SU-DHL-6 (cell line): Measurements from ENCODE around the gene RAD51B.

Experiments used
- H2AFZ ChIP-seq: fragments of 200-600 bp; sonication (generic); 2 replicates; pipeline ENCODE4 v1.6.1; 2014; ENCODE audit warnings: low read depth, mild to moderate bottlenecking, moderate library complexity, mixed read lengths, antibody characterized with exemption, low read length; ENCODE audit not compliant: severe bottlenecking
- H3F3A ChIP-seq: fragments of 200-600 bp; shearing (Covaris generic); 2 replicates; pipeline ENCODE4 v1.6.0; 2016; ENCODE audit warnings: antibody characterized with exemption, mild to moderate bottlenecking; ENCODE audit not compliant: insufficient read depth
- H3K27ac ChIP-seq: fragments of 200-600 bp; sonication (generic); 2 replicates; pipeline ENCODE4 v1.5.1; 2016; ENCODE audit warnings: low read depth, mild to moderate bottlenecking, low read length, moderate library complexity, mixed read lengths
- H3K27me3 ChIP-seq: fragments of 200-600 bp; sonication (generic), shearing (Covaris generic); 2 replicates; pipeline ENCODE4 v1.6.0; 2014; ENCODE audit warnings: mild to moderate bottlenecking, low read length
- H3K36me3 ChIP-seq: fragments of 200-600 bp; sonication (generic); 2 replicates; pipeline ENCODE4 v1.6.1; 2014; ENCODE audit warnings: mild to moderate bottlenecking, low read length, mixed read lengths
- H3K4me2 ChIP-seq: fragments of 300-600, 200-600 bp; shearing (Covaris generic), sonication (generic); 2 replicates; pipeline ENCODE4 v1.6.0; 2014; ENCODE audit warnings: low read length, low read depth, mild to moderate bottlenecking; ENCODE audit not compliant: poor library complexity, severe bottlenecking
- H3K4me3 ChIP-seq: fragments of 200-600 bp; sonication (generic); 2 replicates; pipeline ENCODE4 v1.5.1; 2014; ENCODE audit warnings: antibody characterized with exemption, low read length, mild to moderate bottlenecking, mixed read lengths; ENCODE audit not compliant: insufficient read depth, poor library complexity, severe bottlenecking
- H3K79me2 ChIP-seq: fragments of 200-600 bp; sonication (generic); 2 replicates; pipeline ENCODE4 v1.6.1; 2014; ENCODE audit warnings: mild to moderate bottlenecking, low read length, moderate library complexity; ENCODE audit not compliant: insufficient read depth
- H3K9ac ChIP-seq: fragments of 200-600 bp; sonication (generic); 2 replicates; pipeline ENCODE4 v1.7.0; 2014; ENCODE audit warnings: mild to moderate bottlenecking, low read length
- H3K9me2 ChIP-seq: fragments of 200-600 bp; sonication (generic); replicated peaks from 2 replicates; pipeline ENCODE4 v1.6.1; 2014; ENCODE audit warnings: low read length; ENCODE audit not compliant: insufficient read depth
- H3K9me3 ChIP-seq: fragments of 200-600 bp; sonication (generic); 2 replicates; pipeline ENCODE4 v1.6.1; 2014; ENCODE audit warnings: low read length, mixed read lengths; ENCODE audit not compliant: insufficient read depth
- H4K20me1 ChIP-seq: fragments of 200-600 bp; sonication (generic); 2 replicates; pipeline ENCODE4 v1.6.1; 2014; ENCODE audit warnings: low read depth, mild to moderate bottlenecking, antibody characterized with exemption, low read length, moderate library complexity, mixed read lengths
- EZH2phosphoT487 ChIP-seq: fragments of 200-600 bp; sonication (generic), shearing (Covaris generic); conservative IDR thresholded peaks from 2 replicates; pipeline ENCODE4 v1.6.1; 2018; ENCODE audit warnings: mild to moderate bottlenecking, antibody characterized with exemption, low read length, moderate library complexity, mixed read lengths
- TF ChIP-seq, protein P1 (sequence below): fragments of 200-600 bp; sonication (generic); IDR thresholded peaks from one replicate; pipeline ENCODE4 v1.5.1; 2017; ENCODE audit warnings: antibody characterized with exemption, mild to moderate bottlenecking, low read length, moderate library complexity; ENCODE audit not compliant: insufficient read depth, poor library complexity, severe bottlenecking

Gene RAD51B

GRCh38 chr14:68473794-68474193 is 654.2 kb downstream of the RAD51B start:
- Histone ChIP-seq H3K79me2 (no peaks in the 10 kb centered on the region), H3F3A (peaks cover 5% of the 10 kb centered on the region; the same call in 1 of the 2 replicates), H3K27me3 (no peaks in the 10 kb centered on the region), H3K27ac (no peak overlapping the region), H2AFZ (no peak overlapping the region), H3K4me3 (no peak overlapping the region), H3K9ac (no peak overlapping the region), H4K20me1 (no peaks in the 10 kb centered on the region), H3K4me2 (no peak overlapping the region), H3K36me3 (no peaks in the 10 kb centered on the region), H3K9me2 (no peaks in the 10 kb centered on the region), H3K9me3 (no peaks in the 10 kb centered on the region)
- no peak for TF ChIP-seq EZH2phosphoT487
- TF ChIP-seq, protein P1, sequence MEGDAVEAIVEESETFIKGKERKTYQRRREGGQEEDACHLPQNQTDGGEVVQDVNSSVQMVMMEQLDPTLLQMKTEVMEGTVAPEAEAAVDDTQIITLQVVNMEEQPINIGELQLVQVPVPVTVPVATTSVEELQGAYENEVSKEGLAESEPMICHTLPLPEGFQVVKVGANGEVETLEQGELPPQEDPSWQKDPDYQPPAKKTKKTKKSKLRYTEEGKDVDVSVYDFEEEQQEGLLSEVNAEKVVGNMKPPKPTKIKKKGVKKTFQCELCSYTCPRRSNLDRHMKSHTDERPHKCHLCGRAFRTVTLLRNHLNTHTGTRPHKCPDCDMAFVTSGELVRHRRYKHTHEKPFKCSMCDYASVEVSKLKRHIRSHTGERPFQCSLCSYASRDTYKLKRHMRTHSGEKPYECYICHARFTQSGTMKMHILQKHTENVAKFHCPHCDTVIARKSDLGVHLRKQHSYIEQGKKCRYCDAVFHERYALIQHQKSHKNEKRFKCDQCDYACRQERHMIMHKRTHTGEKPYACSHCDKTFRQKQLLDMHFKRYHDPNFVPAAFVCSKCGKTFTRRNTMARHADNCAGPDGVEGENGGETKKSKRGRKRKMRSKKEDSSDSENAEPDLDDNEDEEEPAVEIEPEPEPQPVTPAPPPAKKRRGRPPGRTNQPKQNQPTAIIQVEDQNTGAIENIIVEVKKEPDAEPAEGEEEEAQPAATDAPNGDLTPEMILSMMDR = no peak

- Histone ChIP-seq H3K9me3 (no peaks in the 10 kb centered on the region), H3K9me2 (no peaks in the 10 kb centered on the region), H3K36me3 (no peaks in the 10 kb centered on the region), H3F3A (peaks cover 3% of the 10 kb centered on the region; the same call in 1 of the 2 replicates), H2AFZ (no peak overlapping the region), H3K9ac (no peak overlapping the region), H3K4me3 (no peak overlapping the region), H4K20me1 (no peaks in the 10 kb centered on the region), H3K79me2 (no peaks in the 10 kb centered on the region), H3K27me3 (no peaks in the 10 kb centered on the region), H3K4me2 (no peak overlapping the region), H3K27ac (no peak overlapping the region)
- TF ChIP-seq, protein P1 = no peak
- TF ChIP-seq EZH2phosphoT487 = no peak
Measured at GRCh38 chr14:68474741-68475140, 655.2 kb downstream of the RAD51B start.

DNA sequence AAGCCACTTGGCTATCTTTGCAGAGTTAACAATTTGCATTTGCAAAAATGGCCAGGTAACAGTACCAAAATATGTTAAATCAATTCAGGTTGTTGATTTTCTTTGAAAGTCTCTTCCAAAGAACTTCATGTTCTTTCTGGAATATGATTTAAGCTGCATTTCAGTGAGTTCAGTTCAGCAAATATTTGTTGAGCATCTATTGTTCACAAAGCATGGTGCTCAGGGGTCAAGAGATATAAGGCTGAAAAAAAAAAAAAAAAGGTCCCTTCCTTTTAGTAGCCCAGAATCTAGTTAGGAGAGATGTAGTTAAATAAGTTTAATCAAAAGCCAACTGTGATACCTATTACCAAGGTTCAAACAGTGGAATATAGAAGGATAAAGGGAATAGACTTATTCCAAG is 656.2 kb downstream of the RAD51B start:
- no peaks in the 10 kb centered on the region for H3F3A ChIP-seq
- no peak overlapping the region for H3K4me3 ChIP-seq

More for the DNA sequence above, 656.2 kb downstream of the RAD51B start:
- no peaks in the 10 kb centered on the region for H3K79me2 ChIP-seq
- no peaks in the 10 kb centered on the region for H3K27me3 ChIP-seq
- H4K20me1 ChIP-seq = no peaks in the 10 kb centered on the region
- peak overlapping the region; percentile 45 for H3K4me2 ChIP-seq
- no peaks in the 10 kb centered on the region for H3K36me3 ChIP-seq
- H2AFZ ChIP-seq = no peak overlapping the region
- no peaks in the 10 kb centered on the region for H3K9me2 ChIP-seq
- H3K27ac ChIP-seq = peak overlapping the region; percentile 56; the same call in 1 of the 2 replicates
- no peak overlapping the region for H3K9ac ChIP-seq
- TF ChIP-seq, protein P1 = no peak
- no peak for TF ChIP-seq EZH2phosphoT487
- H3K9me3 ChIP-seq = no peaks in the 10 kb centered on the region
